ENCODE data around the gene IFFO2.

- TF ChIP-seq HOMEZ (CRISPR knock-in tag; IDR thresholded peaks at IDR 0.05; ENCODE audit: low read depth) (no peak), IKZF1 (IDR thresholded peaks at IDR 0.05) (no peak), ZBTB1 (CRISPR knock-in tag; IDR thresholded peaks at IDR 0.05; ENCODE audit: borderline replicate concordance) (no peak), USF2 (IDR thresholded peaks at IDR 0.05; ENCODE audit: low read depth, low read length) (no peak), USF2 (CRISPR knock-in tag; IDR thresholded peaks at IDR 0.05; ENCODE audit: borderline replicate concordance) (no peak), ZNF263 (CRISPR knock-in tag; IDR thresholded peaks at IDR 0.05) (no peak), CTCF (CRISPR knock-in tag; IDR thresholded peaks at IDR 0.05) (no peak), MAFK (conservative IDR thresholded peaks at IDR 0.05 in 1 of 2, IDR thresholded peaks at IDR 0.05 in 1 of 2; ENCODE audit: low read length in 2 of 2) (no peak), NR2F1 (CRISPR knock-in tag; IDR thresholded peaks at IDR 0.05) (no peak), POLR2A (IDR thresholded peaks at IDR 0.05; ENCODE audit: insufficient read depth in 1 of 2, low read depth in 2 of 2, low read length in 2 of 2) (no peak)
Measured at GRCh38 chr1:18908911-18909771, 47.3 kb downstream of the IFFO2 start.
